ENCODE measurements around the gene MLLT10. TPM values are rescaled to one million over a fixed set of nuclear protein-coding genes. Genes with fewer than 3 reads are reported as not detected.

Gene MLLT10
- total and polyA plus RNA-seq, 8 donors, result 39.9 to 55.2 (median 49.2) TPM

DNA sequence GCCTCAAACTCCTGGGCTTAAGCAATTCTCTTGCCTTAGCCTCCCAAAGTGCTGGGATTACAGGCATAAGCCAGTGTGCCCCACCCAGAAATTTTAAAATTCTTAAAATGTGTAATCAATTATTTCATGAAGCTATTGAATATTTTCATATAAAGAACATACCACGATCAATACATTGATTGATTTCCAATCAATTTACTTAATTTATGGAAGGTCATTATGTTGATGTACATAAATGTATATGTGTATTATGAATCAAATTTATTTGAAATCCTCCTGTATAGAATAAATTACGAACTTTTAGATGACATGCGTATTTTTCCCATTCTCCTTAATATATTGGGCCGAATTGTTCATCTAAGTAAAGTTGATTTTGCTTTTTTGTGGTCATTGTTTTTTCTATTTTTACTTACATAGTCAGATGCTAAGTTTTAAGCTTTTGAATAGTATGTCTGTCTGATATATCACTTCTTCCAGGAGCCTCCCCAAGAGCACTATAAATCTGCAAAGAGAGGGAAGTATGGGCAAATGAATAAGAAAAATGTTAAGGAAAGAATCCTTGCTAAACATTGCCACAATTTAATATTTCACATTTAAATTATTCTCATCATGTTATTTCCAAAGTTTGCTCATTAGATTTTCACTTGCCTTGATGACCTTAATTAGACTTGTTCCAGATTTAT is 43.9 kb upstream of the MLLT10 start:
- DNase-seq (no peak), ATAC-seq (no peak)
- H3K27ac ChIP-seq, result no peak overlapping the region
- intact Hi-C loops (cut with DNase I), result loop anchor here in 1 of 2 donors (10.0 kb wide), 2 partner anchors 205 to 1505 kb away; no protein-coding TSS in a partner anchor
- H3K4me1 ChIP-seq, result peaks cover 0 to 15% of the 10 kb centered on the region in 2 donors
- no peaks in the 10 kb centered on the region for H3K36me3 ChIP-seq
- H3K4me3 ChIP-seq, result no peak overlapping the region
- peaks cover 0 to 19% of the 10 kb centered on the region in 2 donors for H3K27me3 ChIP-seq
- H3K9me3 ChIP-seq, result no peaks in the 10 kb centered on the region
- TF ChIP-seq, protein P1, sequence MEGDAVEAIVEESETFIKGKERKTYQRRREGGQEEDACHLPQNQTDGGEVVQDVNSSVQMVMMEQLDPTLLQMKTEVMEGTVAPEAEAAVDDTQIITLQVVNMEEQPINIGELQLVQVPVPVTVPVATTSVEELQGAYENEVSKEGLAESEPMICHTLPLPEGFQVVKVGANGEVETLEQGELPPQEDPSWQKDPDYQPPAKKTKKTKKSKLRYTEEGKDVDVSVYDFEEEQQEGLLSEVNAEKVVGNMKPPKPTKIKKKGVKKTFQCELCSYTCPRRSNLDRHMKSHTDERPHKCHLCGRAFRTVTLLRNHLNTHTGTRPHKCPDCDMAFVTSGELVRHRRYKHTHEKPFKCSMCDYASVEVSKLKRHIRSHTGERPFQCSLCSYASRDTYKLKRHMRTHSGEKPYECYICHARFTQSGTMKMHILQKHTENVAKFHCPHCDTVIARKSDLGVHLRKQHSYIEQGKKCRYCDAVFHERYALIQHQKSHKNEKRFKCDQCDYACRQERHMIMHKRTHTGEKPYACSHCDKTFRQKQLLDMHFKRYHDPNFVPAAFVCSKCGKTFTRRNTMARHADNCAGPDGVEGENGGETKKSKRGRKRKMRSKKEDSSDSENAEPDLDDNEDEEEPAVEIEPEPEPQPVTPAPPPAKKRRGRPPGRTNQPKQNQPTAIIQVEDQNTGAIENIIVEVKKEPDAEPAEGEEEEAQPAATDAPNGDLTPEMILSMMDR (IDR thresholded peaks at IDR 0.05), result no peak

DNA sequence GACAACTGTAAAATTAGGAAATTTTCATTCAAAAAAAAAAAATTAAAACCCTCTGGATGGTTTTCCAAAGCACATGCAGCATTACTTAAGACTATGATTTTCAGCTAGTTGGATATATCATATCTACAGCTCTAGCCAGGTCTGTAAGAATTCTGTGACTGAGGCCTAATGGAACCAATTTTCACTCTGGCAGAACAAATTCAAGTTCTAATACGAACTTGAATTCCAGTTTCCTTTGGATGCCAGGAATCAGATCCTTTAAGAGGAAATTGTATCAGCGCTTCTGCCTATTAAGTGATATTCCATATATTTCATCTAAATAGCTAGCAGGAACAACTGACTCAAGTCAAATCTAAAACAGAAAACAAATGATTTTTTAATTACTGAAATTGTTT is 43.3 kb upstream of the MLLT10 start:
- Histone ChIP-seq H3K36me3 (no peaks in the 10 kb centered on the region), H3K4me3 (no peak overlapping the region), H3K27ac (no peak overlapping the region), H3K4me1 (peaks cover 0 to 21% of the 10 kb centered on the region in 2 donors), H3K27me3 (peaks cover 0 to 23% of the 10 kb centered on the region in 2 donors), H3K9me3 (no peaks in the 10 kb centered on the region)
- ATAC-seq (no peak), DNase-seq (no peak)
- TF ChIP-seq, protein P1 (IDR thresholded peaks at IDR 0.05), result no peak
- intact Hi-C loops (cut with DNase I), result loop anchor here in 1 of 2 donors (10.0 kb wide), 2 partner anchors 206 to 1504 kb away; no protein-coding TSS in a partner anchor

DNA sequence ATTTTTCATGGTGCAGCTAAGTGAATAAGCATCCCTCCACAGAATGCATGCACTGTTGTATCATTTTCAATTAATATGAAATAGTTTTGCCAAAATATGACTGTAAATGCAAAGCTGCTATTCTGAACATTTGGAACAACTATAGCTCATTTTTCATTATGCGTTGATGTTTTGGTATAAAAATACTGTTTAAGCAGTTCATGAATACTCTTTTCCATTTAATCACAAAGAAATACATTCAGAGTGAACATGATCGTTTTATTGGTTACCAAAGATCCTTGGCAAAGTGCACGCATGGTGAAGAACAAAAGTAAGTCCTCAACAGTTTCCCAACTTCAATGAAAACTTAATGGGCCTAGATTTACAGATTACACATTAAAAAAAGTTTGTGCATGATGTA is 41.6 kb upstream of the MLLT10 start:
- TF ChIP-seq, protein P1 (IDR thresholded peaks at IDR 0.05), result no peak
- Histone ChIP-seq H3K27me3 (peaks cover 0 to 40% of the 10 kb centered on the region in 2 donors), H3K4me1 (peaks cover 0 to 38% of the 10 kb centered on the region in 2 donors), H3K36me3 (no peaks in the 10 kb centered on the region), H3K9me3 (no peaks in the 10 kb centered on the region), H3K27ac (no peak overlapping the region), H3K4me3 (no peak overlapping the region)
- intact Hi-C loops (cut with DNase I), result loop anchor here in 1 of 2 donors (10.0 kb wide), 2 partner anchors 208 to 1502 kb away; no protein-coding TSS in a partner anchor
- DNase-seq (no peak), ATAC-seq (no peak)

DNA sequence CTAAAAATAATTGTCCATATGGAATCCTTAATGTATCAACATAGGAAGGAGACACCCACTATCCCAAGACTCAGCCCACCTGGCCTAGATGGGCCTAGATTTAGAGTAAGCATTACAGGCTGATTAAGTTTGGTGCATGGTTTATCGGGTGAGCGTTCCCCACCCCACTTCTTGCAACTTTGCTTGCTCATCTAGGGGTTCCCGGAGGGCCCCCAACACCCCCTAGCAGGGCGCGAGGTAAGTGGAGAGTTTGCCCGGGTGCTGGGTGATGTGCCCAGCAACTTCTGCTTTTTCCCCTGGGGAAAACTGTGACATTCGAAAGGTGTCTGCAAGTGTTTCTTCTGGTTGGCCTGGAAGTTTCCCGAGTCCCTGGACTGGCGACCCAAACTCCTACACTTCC is 40.2 kb upstream of the MLLT10 start:
- Histone ChIP-seq H3K9me3 (no peaks in the 10 kb centered on the region), H3K27me3 (peaks cover 0 to 54% of the 10 kb centered on the region in 2 donors), H3K4me3 (peak overlapping the region; percentile 62 to 76), H3K4me1 (peaks cover 0 to 41% of the 10 kb centered on the region in 2 donors), H3K36me3 (no peaks in the 10 kb centered on the region), H3K27ac (no peak overlapping the region)
- intact Hi-C loops (cut with DNase I), result loop anchor here in 1 of 2 donors (10.0 kb wide), 2 partner anchors 209 to 1501 kb away; no protein-coding TSS in a partner anchor
- ATAC-seq, result no peak
- TF ChIP-seq, protein P1 (IDR thresholded peaks at IDR 0.05), result no peak
- DNase-seq, result no peak
